Mammary epithelial cell (primary cell): Measurements from ENCODE around the gene IQCE.

Source experiments
- EZH2 ChIP-seq: IDR thresholded peaks from 2 replicates; pipeline ENCODE4 v1.6.1; 2012; ENCODE audit warnings: low read length, inconsistent platforms, borderline replicate concordance
- TF ChIP-seq, protein P1 (sequence below), 2 donors: IDR thresholded peaks in 1 of 2; conservative IDR thresholded peaks in 1 of 2; 2 replicates each; pipeline ENCODE4 v1.5.1; 2011 to 2012; ENCODE audit warnings: inconsistent platforms in 2 of 2, low read length in 2 of 2, mild to moderate bottlenecking in 2 of 2, control low read depth in 1 of 2, low read depth in 1 of 2; ENCODE audit not compliant: insufficient read depth in 1 of 2; ENCODE audit errors: extremely low read depth in 1 of 2

DNA sequence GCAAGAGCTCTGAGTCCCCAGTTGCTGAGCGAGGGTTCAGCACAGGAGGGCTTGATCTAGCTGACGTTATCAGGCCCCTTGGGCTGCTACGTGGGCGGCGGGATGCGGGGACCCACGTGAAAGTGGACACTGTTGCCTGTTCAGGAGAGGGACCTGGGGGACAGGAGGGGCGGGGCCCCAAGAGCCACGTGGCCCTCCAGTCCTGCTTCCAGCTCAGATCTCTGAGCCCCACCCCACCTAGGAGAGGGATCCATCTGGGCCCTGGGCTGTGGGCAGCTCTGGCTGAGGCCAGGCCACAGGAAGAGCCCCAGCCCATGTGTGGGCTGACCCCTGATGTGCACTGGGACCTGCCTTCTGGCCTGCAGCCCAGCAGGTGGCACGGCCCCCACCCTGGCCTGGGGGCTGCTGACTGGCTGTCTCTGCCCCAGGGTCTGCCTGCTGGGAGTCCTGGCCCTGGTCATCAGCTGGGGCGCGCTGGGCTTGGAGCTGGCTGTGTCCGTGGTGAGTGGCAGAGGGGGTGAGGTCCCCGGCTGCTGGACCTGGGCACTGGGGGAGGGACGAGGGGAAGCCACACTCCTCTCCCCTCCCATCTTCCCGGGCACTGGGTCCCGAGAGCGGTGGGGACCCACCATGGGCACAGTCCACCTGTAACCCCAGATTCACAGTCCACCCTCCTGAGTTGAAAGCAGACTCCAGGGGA lies 90.5 kb downstream of the IQCE start:
- TF ChIP-seq, protein P1, sequence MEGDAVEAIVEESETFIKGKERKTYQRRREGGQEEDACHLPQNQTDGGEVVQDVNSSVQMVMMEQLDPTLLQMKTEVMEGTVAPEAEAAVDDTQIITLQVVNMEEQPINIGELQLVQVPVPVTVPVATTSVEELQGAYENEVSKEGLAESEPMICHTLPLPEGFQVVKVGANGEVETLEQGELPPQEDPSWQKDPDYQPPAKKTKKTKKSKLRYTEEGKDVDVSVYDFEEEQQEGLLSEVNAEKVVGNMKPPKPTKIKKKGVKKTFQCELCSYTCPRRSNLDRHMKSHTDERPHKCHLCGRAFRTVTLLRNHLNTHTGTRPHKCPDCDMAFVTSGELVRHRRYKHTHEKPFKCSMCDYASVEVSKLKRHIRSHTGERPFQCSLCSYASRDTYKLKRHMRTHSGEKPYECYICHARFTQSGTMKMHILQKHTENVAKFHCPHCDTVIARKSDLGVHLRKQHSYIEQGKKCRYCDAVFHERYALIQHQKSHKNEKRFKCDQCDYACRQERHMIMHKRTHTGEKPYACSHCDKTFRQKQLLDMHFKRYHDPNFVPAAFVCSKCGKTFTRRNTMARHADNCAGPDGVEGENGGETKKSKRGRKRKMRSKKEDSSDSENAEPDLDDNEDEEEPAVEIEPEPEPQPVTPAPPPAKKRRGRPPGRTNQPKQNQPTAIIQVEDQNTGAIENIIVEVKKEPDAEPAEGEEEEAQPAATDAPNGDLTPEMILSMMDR (conservative IDR thresholded peaks at IDR 0.05 in 1 of 2, IDR thresholded peaks at IDR 0.05 in 1 of 2; ENCODE audit: extremely low read depth in 1 of 2, insufficient read depth in 1 of 2, low read depth in 1 of 2, low read length in 2 of 2) = no peak
- no peak for TF ChIP-seq EZH2
